HuH-7 (cell line): ENCODE measurements around the gene MTOR.
"Not testable (repeated sequence)": the region's sequence is repeated elsewhere in the genome, so short reads cannot be mapped to it uniquely, and the experiment has no call there.

Experiments
- DNase-seq: peaks from one replicate; pipeline ENCODE4 v3.0.0; 2011; ENCODE audit warnings: low spot score

The MTOR gene

DNA sequence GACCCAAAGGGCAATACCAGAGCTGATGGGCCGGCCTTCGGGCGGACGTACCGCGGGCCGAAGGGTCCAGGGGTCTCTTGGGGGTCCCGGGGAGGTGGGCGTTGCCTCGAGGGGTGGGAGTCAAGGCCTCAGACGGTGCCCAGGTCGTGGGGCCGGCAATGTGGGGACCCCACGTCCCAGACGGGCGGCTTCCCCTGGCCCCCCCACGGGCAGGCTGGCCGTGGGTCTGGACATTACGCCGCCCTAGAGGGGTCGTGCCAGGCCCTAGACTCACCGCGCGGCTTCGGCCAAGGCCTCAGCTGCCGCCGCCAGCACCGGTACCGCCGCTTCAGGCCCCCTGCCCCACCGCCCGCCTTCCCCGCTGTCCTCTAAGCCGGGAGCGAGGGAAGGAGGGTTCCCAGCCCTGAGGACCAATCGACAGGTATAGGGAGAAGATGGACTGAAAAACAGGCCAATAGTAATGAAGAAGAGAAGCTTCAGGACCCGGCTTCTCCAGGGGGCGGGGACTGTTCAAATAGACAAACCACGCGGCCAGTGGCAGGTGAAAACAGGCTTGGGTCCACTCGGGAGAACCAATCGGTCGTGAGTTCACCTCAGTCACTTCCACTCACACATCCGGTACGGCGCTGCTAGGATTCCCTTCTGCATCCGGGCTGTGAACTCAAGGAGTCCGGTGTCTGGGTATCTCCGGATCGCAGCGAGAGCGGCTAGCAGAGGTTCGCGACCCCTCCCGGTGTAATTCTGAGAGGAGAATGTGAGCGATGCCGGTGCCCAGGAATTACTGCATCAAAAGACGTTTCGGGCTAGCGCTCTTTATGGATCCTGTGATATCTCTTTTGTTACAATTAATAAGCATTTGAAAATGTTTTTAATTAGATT lies at the start of gene MTOR:
MTOR (minus strand) TSS at position 381 of the 879 bp plus-strand sequence. CDS start 3,142 bp downstream, outside the sequence.
- DNase-seq = peak; percentile 96

DNA sequence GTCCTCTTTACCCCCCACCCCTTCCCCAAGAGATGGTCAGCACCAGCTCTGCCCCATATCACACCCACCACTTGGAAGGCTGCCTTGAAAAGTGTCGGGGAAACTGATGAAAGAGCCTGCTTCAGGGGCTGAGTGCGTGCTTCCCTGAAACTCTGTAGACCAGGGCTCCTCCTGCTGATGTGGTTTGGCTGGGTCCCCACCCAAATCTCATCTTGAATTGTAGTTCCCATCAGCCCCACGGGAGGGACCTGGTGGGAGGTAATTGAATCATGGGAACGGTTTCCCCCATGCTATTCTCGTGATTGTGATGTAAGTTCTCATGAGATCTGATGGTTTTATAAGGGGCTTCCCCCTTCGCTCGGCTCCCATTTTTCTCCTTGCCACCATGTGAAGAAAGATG lies 47.0 kb upstream of the MTOR start:
- DNase-seq = no peak

GRCh38 chr1:11308699-11309224 lies 46.4 kb upstream of the MTOR start:
- no peak for DNase-seq

DNA sequence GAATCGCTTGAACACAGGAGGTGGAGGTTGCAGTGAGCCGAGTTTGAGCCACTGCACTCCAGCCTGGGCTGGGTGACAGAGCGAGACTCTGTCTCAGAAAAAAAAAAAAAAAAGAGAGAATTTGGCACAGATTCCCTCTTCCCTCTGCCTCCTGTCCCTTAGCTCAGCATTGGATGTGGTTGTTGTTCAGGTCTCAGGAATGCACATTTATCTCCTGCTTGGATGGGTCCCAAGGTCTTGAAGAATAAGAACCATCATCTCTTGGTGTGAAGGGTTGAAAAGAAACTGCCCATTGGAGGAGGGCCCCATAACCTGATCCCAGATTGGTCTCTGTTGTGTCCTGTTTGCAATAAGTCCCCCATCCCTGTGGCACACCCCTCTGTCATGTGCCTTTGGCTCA lies 45.5 kb upstream of the MTOR start:
- DNase-seq = no peak

DNA sequence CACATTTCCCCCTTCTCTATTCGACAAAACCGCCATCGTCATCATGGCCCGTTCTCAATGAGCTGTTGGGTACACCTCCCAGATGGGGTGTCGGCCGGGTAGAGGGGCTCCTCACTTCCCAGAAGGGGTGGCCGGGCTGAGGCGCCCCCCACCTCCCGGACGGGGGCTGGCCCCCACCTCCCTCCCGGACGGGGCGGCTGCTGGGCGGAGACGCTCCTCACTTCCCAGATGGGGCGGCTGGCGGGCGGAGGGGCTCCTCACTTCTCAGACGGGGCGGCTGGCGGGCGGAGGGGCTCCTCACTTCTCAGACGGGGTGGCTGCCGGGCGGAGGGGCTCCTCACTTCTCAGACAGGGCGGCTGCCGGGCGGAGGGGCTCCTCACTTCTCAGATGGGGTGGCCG lies 43.2 kb upstream of the MTOR start:
- DNase-seq = not testable (repeated sequence)

GRCh38 chr1:11302366-11302765 lies 40.0 kb upstream of the MTOR start:
- DNase-seq = no peak

- no peak for DNase-seq
Observed at GRCh38 chr1:11301601-11302000, 39.2 kb upstream of the MTOR start.

DNA sequence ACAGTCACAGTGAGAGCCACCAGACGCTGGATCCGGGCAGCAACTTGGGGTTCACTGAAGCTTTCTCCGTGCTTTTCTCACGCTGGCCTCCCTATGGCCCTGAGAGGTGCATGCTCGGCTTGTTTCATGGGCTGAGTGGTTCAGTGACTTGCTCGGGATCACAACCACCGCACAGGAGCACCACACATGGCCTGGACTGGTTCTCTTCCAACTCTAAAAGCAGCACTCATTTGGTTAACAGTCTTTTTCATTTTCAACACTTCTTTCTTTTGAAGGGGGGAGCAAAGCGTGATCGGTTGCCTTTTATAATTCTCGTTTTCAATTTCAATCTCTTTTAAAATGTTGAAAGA lies 36.8 kb upstream of the MTOR start:
- DNase-seq = no peak

DNA sequence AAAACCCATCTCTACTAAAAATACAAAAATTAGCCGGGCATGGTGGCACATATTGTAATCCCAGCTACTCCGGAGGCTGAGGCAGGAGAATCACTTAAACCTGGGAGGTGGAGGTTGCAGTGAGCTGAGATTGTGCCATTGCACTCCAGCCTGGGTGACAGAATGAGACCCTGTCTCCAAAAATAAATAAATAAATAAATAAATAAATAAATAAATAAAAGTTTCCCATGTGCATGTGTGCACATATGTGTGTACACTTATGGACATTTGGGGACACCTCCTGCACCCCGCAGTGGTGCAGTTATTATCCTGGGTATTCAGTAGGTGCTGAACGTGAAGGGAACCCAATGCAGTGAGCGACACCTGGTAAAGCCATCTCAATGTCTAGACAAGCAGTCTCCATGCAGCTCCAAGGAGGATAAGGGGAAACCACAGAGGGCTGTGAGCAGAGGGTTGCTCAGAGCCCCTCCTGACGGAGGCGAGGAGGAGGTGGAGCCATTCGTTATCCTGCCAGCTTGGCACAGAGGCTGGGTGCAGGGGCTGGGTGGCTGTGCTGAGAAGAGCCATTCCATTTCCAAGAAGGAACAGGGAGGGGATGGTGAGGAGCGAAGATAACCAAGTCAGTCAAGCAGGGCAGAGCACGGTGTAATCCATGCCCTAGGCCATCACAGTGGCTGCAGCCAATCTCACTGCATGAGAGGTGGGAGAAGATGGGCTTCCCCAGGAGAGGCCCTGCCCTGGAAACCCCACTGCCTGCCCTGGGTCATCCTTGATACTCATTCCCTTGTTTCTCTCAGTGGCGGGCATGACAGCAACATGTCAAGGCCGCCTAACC lies 36.3 kb upstream of the MTOR start:
- no peak for DNase-seq

- DNase-seq = not testable (repeated sequence)
Observed at GRCh38 chr1:11297774-11298173, 35.4 kb upstream of the MTOR start.

- no peak for DNase-seq
Observed at GRCh38 chr1:11295905-11296304, 33.6 kb upstream of the MTOR start.

GRCh38 chr1:11294951-11295350 lies 32.6 kb upstream of the MTOR start:
- no peak for DNase-seq

- no peak for DNase-seq
Observed at GRCh38 chr1:11293856-11294255, 31.5 kb upstream of the MTOR start.

DNA sequence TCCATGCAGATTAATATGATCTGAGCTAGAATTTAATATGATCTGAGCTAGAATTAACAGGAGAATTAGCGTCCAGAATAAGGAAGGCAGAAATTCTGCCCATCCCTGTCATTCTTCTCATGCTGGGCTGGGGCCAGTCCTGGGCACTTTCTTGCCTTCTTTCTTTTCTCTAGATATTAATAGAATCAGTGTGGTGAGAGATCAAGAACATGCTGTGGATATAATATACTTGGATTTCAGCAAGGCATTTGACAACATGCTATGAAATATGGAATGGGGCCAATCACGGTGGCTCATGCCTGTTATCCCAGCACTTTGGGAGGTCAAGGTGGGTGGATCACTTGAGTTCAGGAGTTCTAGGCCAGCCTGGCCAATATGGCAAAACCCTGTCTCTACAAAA lies 28.7 kb upstream of the MTOR start:
- DNase-seq = no peak

GRCh38 chr1:11289064-11289463 lies 26.7 kb upstream of the MTOR start:
- no peak for DNase-seq

GRCh38 chr1:11286735-11287410 lies 24.5 kb upstream of the MTOR start:
- DNase-seq = no peak

- DNase-seq = no peak
Observed at GRCh38 chr1:11285883-11286734, 23.8 kb upstream of the MTOR start.

DNA sequence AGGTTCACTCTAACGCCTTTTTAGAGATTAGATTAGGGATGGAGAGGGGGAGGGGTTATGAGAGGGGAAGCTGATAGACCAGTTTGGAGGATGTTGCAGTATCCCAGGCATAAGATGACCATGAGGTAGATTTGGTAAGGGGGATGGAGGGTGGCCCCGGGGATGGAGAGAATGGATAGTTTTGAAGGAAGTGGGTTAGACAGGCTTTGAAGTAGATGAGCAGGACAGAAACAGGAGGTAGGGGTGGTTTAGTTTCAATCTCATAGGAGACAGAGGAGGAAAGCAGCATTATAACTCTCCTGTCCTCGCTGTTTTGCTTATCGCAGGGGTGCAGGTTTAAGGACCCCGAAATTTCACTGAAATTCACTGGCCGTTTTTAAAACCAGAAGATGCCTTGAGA lies 22.4 kb upstream of the MTOR start:
- no peak for DNase-seq

DNA sequence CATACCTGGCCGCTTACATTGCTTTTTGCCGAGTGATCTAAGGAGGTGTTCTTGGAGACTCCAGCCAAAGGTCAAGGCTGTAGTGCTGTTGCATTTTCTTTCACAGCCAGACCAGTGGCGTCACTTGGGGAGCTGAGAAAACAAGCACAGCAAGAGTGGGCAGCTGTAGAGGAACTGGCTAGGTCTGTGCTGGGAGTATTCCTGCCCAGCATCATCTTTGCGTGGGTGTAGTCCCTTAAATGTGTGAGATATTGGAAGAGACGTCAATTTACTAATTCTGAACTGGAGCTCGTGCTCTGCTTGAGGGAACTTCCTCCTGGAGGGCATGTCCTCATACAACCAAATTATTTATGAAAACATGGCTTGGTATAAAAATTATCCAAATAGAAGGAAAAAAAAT lies 20.8 kb upstream of the MTOR start:
- DNase-seq = no peak

DNA sequence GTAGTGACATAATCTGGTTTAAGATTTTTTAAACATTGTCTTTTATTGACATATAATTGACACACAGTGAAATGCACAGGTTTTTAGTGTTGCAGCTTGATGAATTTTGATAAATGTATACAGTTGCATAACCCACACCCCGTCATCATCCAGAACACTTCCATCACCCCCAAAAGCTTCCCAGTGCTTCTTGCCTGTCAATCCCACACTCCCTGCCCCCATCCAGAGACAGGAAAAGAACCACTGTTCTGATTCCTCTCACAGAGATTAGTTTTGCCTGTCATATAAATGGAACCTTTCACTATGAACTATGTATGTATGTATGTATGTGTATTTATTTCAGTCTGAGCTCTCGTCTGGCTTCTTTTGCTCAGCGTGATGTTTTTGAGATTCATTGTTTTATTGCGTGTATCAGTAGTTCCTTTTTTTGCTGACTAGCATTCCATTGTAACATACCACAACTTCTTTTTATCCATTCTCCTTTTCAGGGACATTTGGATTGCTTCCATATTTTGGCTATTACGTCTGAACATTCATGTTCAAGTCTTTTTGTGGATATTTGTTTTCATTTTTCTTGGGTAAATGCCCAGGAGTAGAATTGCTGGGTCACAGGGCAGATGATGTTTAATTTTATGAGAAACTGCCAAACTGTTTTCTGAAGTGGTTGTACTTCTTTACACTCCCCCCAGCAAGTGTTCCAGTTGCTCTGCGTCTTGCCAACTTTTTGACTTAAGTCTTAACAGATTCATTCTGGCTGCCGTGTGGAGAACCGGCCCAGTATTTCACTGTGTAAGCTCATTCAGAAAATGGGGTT lies 19.4 kb upstream of the MTOR start:
- no peak for DNase-seq
